GM19099 (cell line): Measurements from ENCODE around the gene MYO10.

ENCODE experiments used
- POLR2A ChIP-seq: IDR thresholded peaks from 3 replicates; pipeline ENCODE4 v1.6.1; 2011; ENCODE audit warnings: low read depth; ENCODE audit not compliant: insufficient read length; ENCODE audit errors: extremely low read depth

MYO10 gene

DNA sequence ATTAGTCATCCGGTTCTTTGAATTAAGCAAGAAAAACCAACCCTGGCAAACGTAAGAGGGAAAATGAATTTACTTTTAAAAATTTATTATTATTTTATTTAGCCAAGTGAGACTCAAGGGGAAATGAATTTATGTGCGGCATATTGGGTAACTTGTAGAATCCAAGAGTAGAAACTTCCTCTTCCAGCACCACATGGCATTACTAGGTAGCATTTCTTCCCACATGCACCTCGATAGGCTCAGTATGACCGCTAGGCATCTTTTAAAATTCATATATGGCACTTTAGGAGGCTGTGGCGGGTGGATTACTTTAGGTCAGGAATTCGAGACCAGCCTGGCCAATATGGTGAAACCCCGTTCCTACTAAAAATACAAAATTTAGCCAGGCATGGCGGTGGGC, 17.6 kb upstream of the MYO10 start:
- TF ChIP-seq POLR2A, result no peak

DNA sequence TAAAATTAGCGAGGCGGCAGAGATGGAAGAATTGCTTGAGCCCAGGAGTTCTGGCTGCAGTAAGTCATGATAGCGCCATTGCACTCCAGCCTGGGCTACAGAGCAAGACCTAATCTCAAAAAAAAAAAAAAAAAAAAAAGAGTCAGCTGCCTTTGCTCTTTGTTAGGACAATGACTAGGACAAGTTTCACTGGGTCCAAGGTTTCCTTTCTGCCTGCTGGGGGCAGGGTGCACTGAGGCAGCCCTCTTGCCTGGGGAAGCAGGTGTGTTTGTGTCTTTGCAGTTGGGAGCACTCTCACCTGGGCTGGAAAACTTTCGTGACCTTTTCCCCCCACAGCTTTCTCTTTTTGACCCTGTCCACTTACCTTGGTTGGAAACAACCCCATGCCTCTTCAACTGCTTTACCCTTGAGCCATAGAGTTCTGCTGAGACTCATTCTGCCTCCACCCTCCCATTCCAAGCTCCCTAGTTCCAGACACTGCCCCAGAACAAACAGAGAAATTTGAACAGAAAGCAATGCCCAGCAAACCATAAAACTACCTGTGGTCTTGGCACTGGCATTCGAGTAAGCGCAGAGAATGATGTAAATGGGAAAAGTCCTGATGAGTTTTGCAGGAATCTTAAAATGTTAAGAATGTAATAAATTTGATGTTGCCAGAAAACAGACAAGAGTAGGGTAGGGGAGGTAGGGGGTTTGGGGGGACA, 17.0 kb upstream of the MYO10 start:
- TF ChIP-seq POLR2A, result no peak

- no peak for TF ChIP-seq POLR2A
These were observed 10.6 kb upstream of the MYO10 start for GRCh38 chr5:16946725-16947124.

DNA sequence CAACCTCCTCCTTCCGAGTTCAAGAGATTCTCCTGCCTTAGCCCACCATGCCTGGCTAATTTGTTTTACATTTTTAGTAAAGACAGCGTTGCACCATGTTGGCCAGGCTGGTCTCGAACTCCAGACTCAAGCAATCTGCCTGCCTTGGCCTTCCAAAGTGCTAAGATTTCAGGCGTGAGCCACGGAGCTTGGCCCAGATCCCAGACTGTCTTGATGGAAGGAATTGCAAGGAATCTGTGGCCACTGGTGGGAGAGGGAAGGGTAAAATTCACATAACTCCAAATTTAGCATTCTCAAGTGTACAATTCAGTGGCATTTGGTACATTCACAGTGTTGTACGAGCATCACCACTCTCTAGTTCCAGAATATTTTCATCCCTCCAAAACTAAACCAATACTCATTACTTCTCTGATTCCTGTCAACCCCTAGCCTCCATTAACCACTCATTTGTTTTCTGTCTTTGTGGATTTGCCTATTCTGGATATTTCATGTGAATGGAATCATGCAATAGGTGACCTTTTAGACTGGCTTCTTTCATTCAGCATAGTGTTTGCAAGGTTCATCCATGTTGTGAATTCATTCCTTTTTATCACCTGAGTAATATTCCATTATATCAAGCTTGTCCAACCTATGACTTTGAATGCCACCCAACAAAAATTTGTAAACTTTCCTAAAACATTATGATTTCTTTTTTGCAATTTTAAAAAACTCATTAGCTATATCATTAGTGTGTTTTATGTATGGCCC, 8.9 kb upstream of the MYO10 start:
- TF ChIP-seq POLR2A, result no peak

GRCh38 chr5:16943846-16944678, 8.0 kb upstream of the MYO10 start:
- TF ChIP-seq POLR2A, result no peak

DNA sequence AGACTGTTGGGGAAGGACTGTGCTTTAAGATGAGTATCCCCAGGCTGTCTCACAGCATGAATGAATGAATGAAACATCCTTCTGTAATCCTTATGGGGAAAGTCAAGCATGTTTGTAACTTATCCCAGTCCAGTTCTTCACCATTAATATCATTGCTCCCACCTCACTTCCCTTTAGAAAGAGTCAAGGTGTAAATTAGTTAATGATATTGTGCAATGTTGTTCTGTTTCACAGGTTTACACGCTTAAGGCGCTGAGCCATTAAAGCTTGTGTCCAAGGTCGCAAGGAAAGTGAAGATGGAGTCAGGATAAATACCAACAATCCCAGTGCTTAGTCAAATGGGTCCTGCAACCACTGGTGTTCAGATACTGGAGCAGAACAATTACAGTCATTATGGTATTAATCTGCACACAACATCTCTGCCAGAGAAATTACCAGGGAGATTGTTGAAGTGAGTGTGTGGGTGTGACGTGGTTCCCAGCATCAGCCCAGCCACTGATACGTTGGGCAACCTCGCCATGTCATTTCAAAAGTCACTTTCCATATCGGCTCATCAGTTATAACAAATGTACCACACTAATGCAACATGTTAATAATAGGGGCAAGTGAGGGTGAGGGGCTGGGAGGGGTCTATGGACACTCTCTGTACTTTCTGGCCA, 1.5 kb upstream of the MYO10 start:
- TF ChIP-seq POLR2A, result no peak

GRCh38 chr5:16936989-16937438, 926 bp upstream of the MYO10 start:
- no peak for TF ChIP-seq POLR2A

DNA sequence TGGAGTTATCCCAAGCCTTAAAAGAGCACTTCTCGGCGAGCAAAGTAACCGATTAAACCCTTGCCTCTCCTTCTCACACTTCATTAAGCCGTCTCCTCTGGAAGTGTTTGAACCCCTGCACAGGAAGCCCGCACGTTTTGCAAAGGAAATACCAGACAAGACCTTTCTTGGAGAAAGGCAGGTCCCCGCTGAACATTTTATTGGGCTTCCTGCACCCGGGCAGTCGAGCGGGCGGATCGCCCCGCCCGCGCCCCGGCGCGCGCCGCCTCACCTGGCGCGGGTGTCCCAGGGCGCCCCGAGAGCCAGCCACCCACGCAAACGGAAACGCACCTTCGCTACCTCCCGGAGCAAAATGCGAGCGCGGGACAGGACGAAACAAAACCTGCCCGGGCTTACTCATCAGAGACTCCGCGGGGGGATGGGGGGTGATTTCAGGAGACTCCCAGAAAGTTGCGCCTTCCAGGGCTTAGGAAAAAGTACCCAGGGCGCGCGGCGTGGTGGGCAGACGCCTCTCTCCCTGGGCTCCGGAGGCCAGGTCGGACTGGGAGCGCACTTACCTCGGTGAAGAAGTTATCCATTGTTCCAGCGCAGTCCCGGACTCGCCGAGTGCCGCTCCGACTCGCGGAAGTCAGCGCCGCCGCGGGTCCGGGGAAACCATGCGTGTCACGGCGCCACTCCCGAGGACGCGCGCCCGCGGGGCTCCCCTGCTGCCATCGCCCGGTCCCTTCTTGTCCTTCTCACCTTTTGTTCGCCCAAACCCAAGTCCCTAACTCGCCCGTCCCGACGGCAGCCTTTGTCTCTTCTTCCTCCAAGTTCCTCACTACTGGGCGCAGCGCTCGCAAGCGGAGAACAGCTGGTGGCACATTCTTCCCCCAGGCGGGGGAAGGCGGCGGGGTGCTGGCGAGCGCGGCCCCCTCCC, 598 bp downstream of the MYO10 start:
- no peak for TF ChIP-seq POLR2A

GRCh38 chr5:16934677-16935153, 1.4 kb downstream of the MYO10 start:
- no peak for TF ChIP-seq POLR2A

- no peak for TF ChIP-seq POLR2A
These were observed 2.0 kb downstream of the MYO10 start for GRCh38 chr5:16934123-16934522.

DNA sequence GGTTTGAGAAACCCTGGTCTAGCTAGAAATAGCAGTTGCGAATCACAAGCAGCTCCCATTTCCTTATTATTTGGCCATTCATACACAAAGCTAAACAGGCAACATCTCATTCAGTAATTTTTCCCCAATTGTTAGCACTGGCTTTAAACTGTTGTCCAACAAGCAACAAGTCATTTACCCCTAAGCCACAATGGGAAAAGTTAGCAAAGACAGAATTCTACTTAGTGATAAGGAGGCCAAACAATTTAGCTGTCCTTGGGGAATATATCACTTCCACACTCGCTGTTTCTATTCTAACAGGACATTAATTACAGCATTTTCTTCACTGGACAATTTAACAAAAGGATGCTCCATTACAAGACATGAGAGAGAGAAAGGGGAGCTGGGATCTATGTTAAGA, 2.8 kb downstream of the MYO10 start:
- no peak for TF ChIP-seq POLR2A

DNA sequence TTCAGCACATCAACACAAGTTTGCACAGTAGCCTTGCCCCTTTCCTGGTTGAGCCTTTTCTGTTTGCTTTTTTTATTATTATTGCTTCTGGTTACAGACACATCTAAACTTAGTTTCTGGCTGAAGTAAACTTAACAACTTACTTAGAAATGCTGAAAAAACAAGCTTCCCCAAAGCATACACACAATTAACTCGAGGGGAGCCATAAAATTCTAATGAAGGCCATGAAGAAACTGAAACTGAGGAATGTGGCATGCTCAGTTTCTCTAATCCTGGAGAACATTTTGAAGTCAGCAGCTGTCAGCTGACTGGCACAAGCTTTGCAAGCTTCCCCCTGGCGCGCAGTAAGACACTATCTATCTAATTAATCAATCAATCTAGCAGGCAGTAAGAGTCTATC, 3.7 kb downstream of the MYO10 start:
- TF ChIP-seq POLR2A, result no peak

GRCh38 chr5:16931334-16932110, 4.6 kb downstream of the MYO10 start:
- TF ChIP-seq POLR2A, result no peak
